Neutrophil (primary cell): ENCODE data around the gene SCYGR4.

Experiments
- H3K27ac ChIP-seq: fragments of 200-600 bp; sonication (generic); 2 replicates; pipeline ENCODE4 v1.5.1; 2016; ENCODE audit warnings: mild to moderate bottlenecking, moderate library complexity
- H3K27me3 ChIP-seq: fragments of 200-600 bp; sonication (generic); 2 replicates; pipeline ENCODE4 v1.6.0; 2016; ENCODE audit warnings: mild to moderate bottlenecking
- H3K36me3 ChIP-seq: fragments of 200-600 bp; sonication (generic); 2 replicates; pipeline ENCODE4 v1.5.1; 2017
- H3K4me1 ChIP-seq, 2 experiments: fragments of 200-600 bp in 1 of 2; sonication (generic) in 1 of 2; 1 replicate in 1 of 2; 2 replicates in 1 of 2; pipeline versions ENCODE4 v1.5.1 to v1.6.1; 2013 to 2016; ENCODE audit warnings: low read depth in 1 of 2, low read length in 1 of 2, mild to moderate bottlenecking in 1 of 2, moderate library complexity in 1 of 2; ENCODE audit not compliant: control insufficient read depth in 1 of 2, insufficient read depth in 1 of 2
- H3K4me3 ChIP-seq, 2 experiments: fragments of 200-600 bp in 1 of 2; sonication (generic) in 1 of 2; 1 replicate in 1 of 2; 2 replicates in 1 of 2; pipeline ENCODE4 v1.5.1; 2013 to 2016; ENCODE audit warnings: low read depth in 1 of 2, low read length in 1 of 2, mild to moderate bottlenecking in 1 of 2, moderate library complexity in 1 of 2
- H3K9me3 ChIP-seq: fragments of 200-600 bp; sonication (generic); 2 replicates; pipeline ENCODE4 v1.5.1; 2016
- CTCF ChIP-seq: fragments of 200-600 bp; sonication (generic); IDR thresholded peaks from 2 replicates; pipeline ENCODE4 v1.5.1; 2016; ENCODE audit warnings: antibody characterized with exemption

The SCYGR4 gene

GRCh38 chr2:227607941-227608340, 9.4 kb upstream of the SCYGR4 start:
- H3K9me3 ChIP-seq: no peaks in the 10 kb centered on the region
- no peaks in the 10 kb centered on the region for H3K36me3 ChIP-seq
- H3K27me3 ChIP-seq: peaks cover 66% of the 10 kb centered on the region
- no peak overlapping the region for H3K4me3 ChIP-seq
- H3K27ac ChIP-seq: no peak overlapping the region
- H3K4me1 ChIP-seq: no peaks in the 10 kb centered on the region
- TF ChIP-seq CTCF: no peak

GRCh38 chr2:227608561-227609338, 8.5 kb upstream of the SCYGR4 start:
- no peak overlapping the region for H3K4me3 ChIP-seq
- no peaks in the 10 kb centered on the region for H3K9me3 ChIP-seq
- no peak for TF ChIP-seq CTCF
- no peaks in the 10 kb centered on the region for H3K36me3 ChIP-seq
- H3K27me3 ChIP-seq: peaks cover 71% of the 10 kb centered on the region
- H3K27ac ChIP-seq: no peak overlapping the region
- no peaks in the 10 kb centered on the region for H3K4me1 ChIP-seq

DNA sequence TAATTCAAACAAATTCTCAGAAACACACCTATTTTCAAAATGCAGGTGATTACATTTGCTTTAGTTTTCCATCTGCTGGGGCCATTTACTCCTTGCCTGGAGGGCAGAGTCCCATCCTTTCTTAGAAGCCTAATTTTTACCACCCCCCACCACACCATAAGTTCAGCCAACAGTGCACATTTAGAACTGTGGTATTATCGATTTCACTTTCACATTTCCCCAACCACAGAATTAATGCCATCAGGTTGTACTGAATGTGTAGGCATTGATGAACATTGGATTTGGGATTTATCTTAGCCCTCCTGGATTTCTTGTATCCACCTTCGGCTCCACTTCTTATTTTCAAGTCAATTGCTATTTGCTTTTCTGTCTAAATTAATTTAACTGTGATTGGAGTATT, 7.2 kb upstream of the SCYGR4 start:
- H3K4me3 ChIP-seq: no peak overlapping the region
- TF ChIP-seq CTCF: no peak
- no peaks in the 10 kb centered on the region for H3K9me3 ChIP-seq
- H3K4me1 ChIP-seq: no peaks in the 10 kb centered on the region
- no peak overlapping the region for H3K27ac ChIP-seq
- H3K27me3 ChIP-seq: peaks cover 68% of the 10 kb centered on the region
- no peaks in the 10 kb centered on the region for H3K36me3 ChIP-seq

- H3K4me1 ChIP-seq: no peaks in the 10 kb centered on the region
- H3K9me3 ChIP-seq: no peaks in the 10 kb centered on the region
These were observed 4.6 kb upstream of the SCYGR4 start for GRCh38 chr2:227612546-227613271.

GRCh38 chr2:227613272-227613660, 4.0 kb upstream of the SCYGR4 start:
- TF ChIP-seq CTCF: no peak
- Histone ChIP-seq H3K4me3 (no peak overlapping the region), H3K36me3 (no peaks in the 10 kb centered on the region), H3K27ac (no peak overlapping the region), H3K9me3 (no peaks in the 10 kb centered on the region), H3K4me1 (no peaks in the 10 kb centered on the region), H3K27me3 (peaks cover 55% of the 10 kb centered on the region)

More at GRCh38 chr2:227612546-227613271, 4.6 kb upstream of the SCYGR4 start:
- Histone ChIP-seq H3K27me3 (peaks cover 55% of the 10 kb centered on the region), H3K4me3 (no peak overlapping the region), H3K36me3 (no peaks in the 10 kb centered on the region), H3K27ac (no peak overlapping the region)
- no peak for TF ChIP-seq CTCF
